Measurements from ENCODE around the gene TXNDC2. TPM values are rescaled to one million over a fixed set of nuclear protein-coding genes. Genes with fewer than 3 reads are reported as not detected.
"Not testable (repeated sequence)": the region's sequence is repeated elsewhere in the genome, so short reads cannot be mapped to it uniquely, and the experiment has no call there.

Gene TXNDC2
- total and polyA plus RNA-seq, 4 donors = 0.12 to 0.19 (median 0.16) TPM; not detected in 1

DNA sequence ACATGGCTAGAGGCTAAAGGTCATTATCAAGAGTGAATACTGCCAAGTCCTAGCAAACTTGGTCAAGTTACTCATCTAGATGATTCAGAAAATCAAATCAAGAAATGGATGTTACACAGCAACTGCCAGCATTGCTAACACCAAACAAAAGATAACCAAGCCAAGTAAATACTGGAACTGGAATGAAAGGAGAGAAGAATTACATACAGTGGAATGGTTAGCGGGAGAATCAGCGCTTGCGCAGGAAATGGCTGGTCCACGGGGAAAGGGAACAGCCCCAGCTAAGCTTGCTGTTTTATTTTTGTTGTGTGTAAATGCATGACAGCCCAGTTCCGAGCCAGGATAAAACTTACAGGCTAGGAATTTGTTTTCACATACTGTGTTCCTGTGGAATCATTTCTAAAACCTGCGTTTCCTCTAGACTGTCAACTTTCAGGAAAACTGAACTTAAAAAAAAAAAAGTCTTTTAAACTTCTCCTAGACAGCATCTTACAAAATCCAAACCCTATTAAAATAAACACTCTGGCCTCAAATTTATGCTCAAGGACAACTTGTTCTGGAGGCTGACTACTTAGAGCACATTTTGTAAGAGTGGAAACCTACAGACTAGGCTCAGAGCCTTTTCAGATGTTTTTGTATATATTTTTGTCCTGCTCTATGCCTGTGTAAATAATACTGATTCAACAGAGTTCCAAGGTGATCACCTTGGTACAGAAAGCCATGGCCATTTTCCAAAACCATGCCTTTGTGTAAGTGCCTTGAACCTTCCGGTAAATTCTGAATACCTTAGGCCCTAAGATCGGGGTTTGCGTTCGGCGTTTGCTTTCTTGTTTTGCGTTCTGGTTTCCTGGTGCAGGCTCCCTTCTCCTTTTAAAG, 30.7 kb upstream of the TXNDC2 start:
- peaks cover 0 to 10% (median 0%) of the 10 kb centered on the region in 5 donors for H3K4me1 ChIP-seq (ENCODE audit: control insufficient read depth in 5 of 5, insufficient read depth in 5 of 5, low read length in 5 of 5)
- H3K36me3 ChIP-seq (ENCODE audit: control insufficient read depth in 4 of 4, insufficient read depth in 4 of 4, low read length in 4 of 4) = no peaks in the 10 kb centered on the region
- 68 to 75% methylated on average over 12 of the region's 12 CpGs for WGBS, 2 donors
- peak; percentile 71 for ATAC-seq (ENCODE audit: insufficient read depth, low FRiP score)
- H3K27ac ChIP-seq (ENCODE audit: low read depth in 1 of 2, low read length in 1 of 2) = peak overlapping the region; percentile 22 to 92
- no peak for DNase-seq
- no peak overlapping the region for H3K9ac ChIP-seq (ENCODE audit: insufficient read depth in 1 of 2, low read length in 2 of 2)
- H3K4me3 ChIP-seq = no peak overlapping the region
- no peaks in the 10 kb centered on the region for H3K9me3 ChIP-seq (ENCODE audit: control insufficient read depth in 4 of 4, insufficient read depth in 3 of 4, low read length in 3 of 4)
- no peaks in the 10 kb centered on the region for H3K27me3 ChIP-seq (ENCODE audit: control insufficient read depth in 3 of 3, insufficient read depth in 3 of 3, low read length in 2 of 3)
- TF ChIP-seq, protein P1, sequence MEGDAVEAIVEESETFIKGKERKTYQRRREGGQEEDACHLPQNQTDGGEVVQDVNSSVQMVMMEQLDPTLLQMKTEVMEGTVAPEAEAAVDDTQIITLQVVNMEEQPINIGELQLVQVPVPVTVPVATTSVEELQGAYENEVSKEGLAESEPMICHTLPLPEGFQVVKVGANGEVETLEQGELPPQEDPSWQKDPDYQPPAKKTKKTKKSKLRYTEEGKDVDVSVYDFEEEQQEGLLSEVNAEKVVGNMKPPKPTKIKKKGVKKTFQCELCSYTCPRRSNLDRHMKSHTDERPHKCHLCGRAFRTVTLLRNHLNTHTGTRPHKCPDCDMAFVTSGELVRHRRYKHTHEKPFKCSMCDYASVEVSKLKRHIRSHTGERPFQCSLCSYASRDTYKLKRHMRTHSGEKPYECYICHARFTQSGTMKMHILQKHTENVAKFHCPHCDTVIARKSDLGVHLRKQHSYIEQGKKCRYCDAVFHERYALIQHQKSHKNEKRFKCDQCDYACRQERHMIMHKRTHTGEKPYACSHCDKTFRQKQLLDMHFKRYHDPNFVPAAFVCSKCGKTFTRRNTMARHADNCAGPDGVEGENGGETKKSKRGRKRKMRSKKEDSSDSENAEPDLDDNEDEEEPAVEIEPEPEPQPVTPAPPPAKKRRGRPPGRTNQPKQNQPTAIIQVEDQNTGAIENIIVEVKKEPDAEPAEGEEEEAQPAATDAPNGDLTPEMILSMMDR (IDR thresholded peaks at IDR 0.05; ENCODE audit: control extremely low read depth, extremely low read depth) = no peak

DNA sequence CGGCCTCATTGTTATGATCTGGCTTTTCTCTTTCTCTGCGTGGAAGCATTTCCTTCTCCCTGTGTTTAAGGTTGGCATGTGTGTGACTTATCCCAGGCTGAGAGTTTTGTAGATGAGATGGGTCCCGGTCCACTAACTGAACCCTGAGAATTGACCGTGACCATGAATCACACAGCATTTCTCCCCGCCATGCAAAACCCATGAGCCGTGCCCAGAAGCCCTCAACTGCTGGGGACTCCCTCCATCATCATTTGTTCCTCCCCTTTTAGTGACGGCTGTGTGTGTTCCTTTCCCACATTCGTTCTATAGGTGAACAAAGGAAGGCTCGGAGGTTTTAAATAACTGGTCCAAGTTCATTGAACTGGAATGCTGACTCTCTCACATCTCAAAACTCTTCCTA, 30.1 kb upstream of the TXNDC2 start:
- ATAC-seq (ENCODE audit: insufficient read depth, low FRiP score) (no peak), DNase-seq (no peak)
- no peaks in the 10 kb centered on the region for H3K36me3 ChIP-seq (ENCODE audit: control insufficient read depth in 4 of 4, insufficient read depth in 4 of 4, low read length in 4 of 4)
- no peaks in the 10 kb centered on the region for H3K27me3 ChIP-seq (ENCODE audit: control insufficient read depth in 3 of 3, insufficient read depth in 3 of 3, low read length in 2 of 3)
- H3K4me1 ChIP-seq (ENCODE audit: control insufficient read depth in 5 of 5, insufficient read depth in 5 of 5, low read length in 5 of 5) = peaks cover 0 to 10% (median 0%) of the 10 kb centered on the region in 5 donors
- H3K9me3 ChIP-seq (ENCODE audit: control insufficient read depth in 4 of 4, insufficient read depth in 3 of 4, low read length in 3 of 4) = no peaks in the 10 kb centered on the region
- H3K27ac ChIP-seq (ENCODE audit: low read depth in 1 of 2, low read length in 1 of 2) = peak overlapping the region; percentile 22 to 87
- WGBS, 2 donors = 70 to 82% methylated on average over 9 of the region's 9 CpGs
- H3K9ac ChIP-seq (ENCODE audit: insufficient read depth in 1 of 2, low read length in 2 of 2) = no peak overlapping the region
- H3K4me3 ChIP-seq = no peak overlapping the region
- TF ChIP-seq, protein P1 (IDR thresholded peaks at IDR 0.05; ENCODE audit: control extremely low read depth, extremely low read depth) = no peak

DNA sequence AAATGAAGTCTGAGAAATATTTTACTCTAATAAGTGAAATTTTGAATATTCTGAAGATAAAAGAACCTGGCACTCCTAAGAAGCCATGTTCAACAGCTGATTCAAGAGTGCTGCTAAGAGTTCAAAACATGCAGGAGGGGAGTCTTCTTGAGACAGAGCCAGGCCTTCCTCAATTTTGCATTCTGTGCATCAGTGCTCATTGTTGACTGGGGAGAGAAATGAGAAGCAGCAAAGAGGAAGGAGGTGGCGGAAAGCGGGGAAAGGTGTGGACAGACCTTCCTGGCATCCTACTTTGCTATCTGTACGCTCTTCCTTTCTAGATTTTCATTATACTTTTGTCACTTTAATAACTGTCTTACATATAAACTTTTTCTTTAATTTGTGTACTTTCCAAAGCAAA, 29.7 kb upstream of the TXNDC2 start:
- Histone ChIP-seq H3K9ac (ENCODE audit: insufficient read depth in 1 of 2, low read length in 2 of 2) (no peak overlapping the region), H3K9me3 (ENCODE audit: control insufficient read depth in 4 of 4, insufficient read depth in 3 of 4, low read length in 3 of 4) (no peaks in the 10 kb centered on the region), H3K4me1 (ENCODE audit: control insufficient read depth in 5 of 5, insufficient read depth in 5 of 5, low read length in 5 of 5) (peaks cover 0 to 10% (median 0%) of the 10 kb centered on the region in 5 donors), H3K4me3 (no peak overlapping the region), H3K27ac (ENCODE audit: low read depth in 1 of 2, low read length in 1 of 2) (peak overlapping the region in 1 of 2 donors; percentile 89), H3K36me3 (ENCODE audit: control insufficient read depth in 4 of 4, insufficient read depth in 4 of 4, low read length in 4 of 4) (no peaks in the 10 kb centered on the region), H3K27me3 (ENCODE audit: control insufficient read depth in 3 of 3, insufficient read depth in 3 of 3, low read length in 2 of 3) (no peaks in the 10 kb centered on the region)
- ATAC-seq (ENCODE audit: insufficient read depth, low FRiP score) = no peak
- TF ChIP-seq, protein P1 (IDR thresholded peaks at IDR 0.05; ENCODE audit: control extremely low read depth, extremely low read depth) = no peak
- DNase-seq = no peak
- 52 to 72% methylated on average over 3 of the region's 3 CpGs for WGBS, 2 donors

DNA sequence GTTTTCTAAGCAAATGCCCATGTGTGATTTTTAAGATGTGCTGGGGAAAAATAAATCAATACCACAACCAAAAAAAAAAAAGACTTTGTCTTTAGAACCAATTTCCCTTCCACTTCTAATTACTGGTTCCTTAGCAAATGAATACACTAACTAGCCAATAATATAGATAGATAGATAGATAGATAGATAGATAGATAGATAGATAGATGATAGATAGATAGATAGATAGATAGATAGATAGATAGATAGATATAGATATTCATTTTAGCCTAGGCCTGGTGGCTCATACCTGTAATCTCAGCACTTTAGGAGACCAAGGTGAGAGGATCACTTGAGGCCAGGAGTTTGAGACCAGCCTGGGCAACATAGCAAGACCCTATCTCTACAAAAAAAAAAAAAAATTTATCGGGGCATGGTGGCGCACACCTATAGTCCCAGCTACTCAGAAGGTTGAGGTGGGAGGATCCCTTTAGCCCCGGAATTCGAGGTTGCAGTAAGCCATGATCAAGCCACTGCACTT, 28.2 kb upstream of the TXNDC2 start:
- H3K36me3 ChIP-seq (ENCODE audit: control insufficient read depth in 4 of 4, insufficient read depth in 4 of 4, low read length in 4 of 4); H3K4me1 ChIP-seq (ENCODE audit: control insufficient read depth in 5 of 5, insufficient read depth in 5 of 5, low read length in 5 of 5); H3K9ac ChIP-seq (ENCODE audit: insufficient read depth in 1 of 2, low read length in 2 of 2); H3K27me3 ChIP-seq (ENCODE audit: control insufficient read depth in 3 of 3, insufficient read depth in 3 of 3, low read length in 2 of 3); ATAC-seq (ENCODE audit: insufficient read depth, low FRiP score); H3K9me3 ChIP-seq (ENCODE audit: control insufficient read depth in 4 of 4, insufficient read depth in 3 of 4, low read length in 3 of 4); H3K27ac ChIP-seq (ENCODE audit: low read depth in 1 of 2, low read length in 1 of 2); DNase-seq; H3K4me3 ChIP-seq: not testable (repeated sequence)
- 95 to 100% methylated on average over 4 of the region's 4 CpGs for WGBS, 2 donors
